HepG2 (cell line): ENCODE results near the gene ZNF385B. TPM values are rescaled to one million over a fixed set of nuclear protein-coding genes. Genes with fewer than 3 reads are reported as not detected.

ENCODE experiments used
- ATAC-seq: fragments of 200-7000 bp; cut with Tn5 transposase; 3 replicates; pipeline ENCODE4 v1.9.1; 2020; ENCODE audit warnings: mild to moderate bottlenecking, moderate library complexity
- BruUV-seq: library from RNA; stranded (reverse); fragments of 400-500 nt; replicated peaks from 2 replicates; lab custom pipeline; 2021; lab: Mats Ljungman, UMichigan
- CTCF ChIA-PET: fragments of 300-600 bp; formaldehyde crosslinking; extraction: SDS; loops from one replicate; lab custom pipeline; 2021; ENCODE audit warnings: low total read pairs, inconsistent platforms, low intra/inter-chr PET ratio; lab: Yijun Ruan, JAX
- POLR2A ChIA-PET: fragments of 350-600 bp; sonication (Branson Sonifier 250); formaldehyde crosslinking; loops from one replicate; lab custom pipeline; 2020; ENCODE audit warnings: antibody characterized with exemption, inconsistent platforms; lab: Yijun Ruan, JAX
- DNase-seq: peaks from one replicate; pipeline ENCODE4 v3.0.0-alpha.2; 2015; ENCODE audit warnings: low spot score
- FAIRE-seq: peaks from 3 replicates; lab custom pipeline; 2011; peaks lifted over from hg19 to GRCh38; lab: Jason Lieb, UNC
- H2AFZ ChIP-seq: one replicate; pipeline ENCODE4 v1.6.1; 2011; ENCODE audit warnings: low read length, inconsistent platforms
- H3K27ac ChIP-seq: fragments of 300-600 bp; 3 replicates; pipeline ENCODE4 v1.8.0; 2011; ENCODE audit warnings: mixed run types, mild to moderate bottlenecking, mixed read lengths, low read length, inconsistent platforms; ENCODE audit not compliant: insufficient read depth; ENCODE audit errors: extremely low read length
- H3K27me3 ChIP-seq, 2 experiments: fragments of 200-600 bp in 1 of 2; 2 replicates in 1 of 2; 3 replicates in 1 of 2; pipeline versions ENCODE4 v1.6.0 to v1.8.0; 2011; ENCODE audit warnings: low read length in 2 of 2, mild to moderate bottlenecking in 2 of 2, moderate library complexity in 2 of 2, inconsistent platforms in 1 of 2; ENCODE audit not compliant: insufficient read depth in 2 of 2, control insufficient read depth in 1 of 2
- H3K36me3 ChIP-seq, 2 experiments: fragments of 200-600 bp in 1 of 2; replicated peaks in 1 of 2; 2 replicates in 1 of 2; 3 replicates in 1 of 2; pipeline versions ENCODE4 v1.5.1 to v1.8.0; 2011; ENCODE audit warnings: low read length in 2 of 2, inconsistent platforms in 1 of 2; ENCODE audit not compliant: insufficient read depth in 2 of 2, control insufficient read depth in 1 of 2
- H3K4me1 ChIP-seq: 2 replicates; pipeline ENCODE4 v1.5.1; 2012; ENCODE audit warnings: low read length, inconsistent platforms; ENCODE audit not compliant: insufficient read depth
- H3K4me2 ChIP-seq: 2 replicates; pipeline ENCODE4 v1.6.0; 2011; ENCODE audit warnings: low read depth, low read length, inconsistent platforms
- H3K4me3 ChIP-seq, 3 experiments: fragments of 200-600 bp in 1 of 3; sonication (generic), shearing (Covaris generic) in 1 of 3; replicated peaks in 1 of 3; 2 replicates each; pipeline ENCODE4 v1.5.1; 2011 to 2016; ENCODE audit warnings: low read length in 3 of 3, inconsistent platforms in 2 of 3, low read depth in 2 of 3, mild to moderate bottlenecking in 2 of 3, control low read depth in 1 of 3, mixed read lengths in 1 of 3; ENCODE audit not compliant: insufficient read depth in 1 of 3
- H3K79me2 ChIP-seq: one replicate; pipeline ENCODE4 v1.6.1; 2011; ENCODE audit warnings: low read length, inconsistent platforms; ENCODE audit not compliant: insufficient read depth
- H3K9ac ChIP-seq: 2 replicates; pipeline ENCODE4 v1.6.0; 2011; ENCODE audit warnings: mild to moderate bottlenecking, low read depth, low read length, inconsistent platforms; ENCODE audit not compliant: insufficient read depth
- H3K9me3 ChIP-seq: 2 replicates; pipeline ENCODE4 v1.5.1; 2012; ENCODE audit warnings: mild to moderate bottlenecking, low read length
- H4K20me1 ChIP-seq: 2 replicates; pipeline ENCODE4 v1.6.0; 2011; ENCODE audit warnings: inconsistent platforms, mild to moderate bottlenecking, low read length, moderate library complexity; ENCODE audit not compliant: insufficient read depth
- MXD3 ChIP-seq: IDR thresholded peaks from 2 replicates; pipeline ENCODE4 v1.6.1; 2016; ENCODE audit warnings: mild to moderate bottlenecking, missing biosample characterization, missing genetic modification reagents
- RARG ChIP-seq: sonication (generic); formaldehyde crosslinking; IDR thresholded peaks from 2 replicates; pipeline ENCODE4 v1.4.0; 2020; ENCODE audit warnings: low read depth, mild to moderate bottlenecking, missing genetic modification reagents
- ZNF563 ChIP-seq: sonication (generic); formaldehyde crosslinking; IDR thresholded peaks from 2 replicates; pipeline ENCODE4 v1.8.0; 2022; ENCODE audit warnings: mild to moderate bottlenecking, moderate library complexity, missing genetic modification reagents
- ZNF7 ChIP-seq: IDR thresholded peaks from 2 replicates; pipeline ENCODE4 v1.6.1; 2016; ENCODE audit warnings: missing biosample characterization, missing genetic modification reagents
- ZNF850 ChIP-seq: sonication (generic); formaldehyde crosslinking; conservative IDR thresholded peaks from 2 replicates; pipeline ENCODE4 v1.9.0; 2021; ENCODE audit warnings: mild to moderate bottlenecking, missing genetic modification reagents
- ZNF891 ChIP-seq: sonication (generic); formaldehyde crosslinking; IDR thresholded peaks from 2 replicates; pipeline ENCODE4 v1.5.0; 2020; ENCODE audit warnings: mild to moderate bottlenecking, missing genetic modification reagents
- WGBS: methylation state at CpG from one replicate; pipeline ENCODE4 v1.1.6; 2017; ENCODE audit warnings: low lambda C conversion rate; 5-methylcytosine and 5-hydroxymethylcytosine counted together
- in situ Hi-C: cut with HindIII; loops from 2 replicates; pipeline ENCODE4 v1.10.0; 2017; ENCODE audit warnings: low pct_unique_long_range_greater_than_20kb; ENCODE audit not compliant: extremely low pct_ligation_motif_present
- intact Hi-C: fragments of 100-400 bp; cut with micrococcal nuclease; formaldehyde crosslinking; loops from one replicate; pipeline ENCODE4 v1.10.0; 2022; ENCODE audit not compliant: unreplicated experiment
- polyA plus RNA-seq, 8 experiments: library from polyadenylated mRNA; depleted of rRNA in 3 of 8; stranded (reverse) in 7 of 8; unstranded in 1 of 8; fragments of >200 nt; fragmentation: Illumina TruSeq in 4 of 8; extraction: Trizol in 4 of 8; gene quantifications; 2 replicates each; pipeline versions ENCODE4 v1.2.1 to v1.2.3, GENCODE V29; 2011 to 2016; ENCODE audit warnings: low read depth in 4 of 8, missing spikeins in 1 of 8, mixed read lengths in 1 of 8; ENCODE audit not compliant: insufficient read depth in 1 of 8
- total RNA-seq, 5 experiments: library from RNA; depleted of rRNA; stranded (reverse); fragments of >200 nt; fragmentation: Illumina TruSeq; extraction: Trizol; gene quantifications; 2 replicates each; pipeline ENCODE4 v1.2.3, GENCODE V29; 2016; ENCODE audit warnings: low read depth in 1 of 5
- TF ChIP-seq, protein P1 (sequence below): sonication (generic); formaldehyde crosslinking; IDR thresholded peaks from 2 replicates; pipeline ENCODE4 v1.4.0; 2020; ENCODE audit warnings: missing genetic modification reagents

Gene ZNF385B
- total and polyA plus RNA-seq, 2 of the 13 experiments (the other 11 are each of a cell fraction or from before 2014, with no cell fraction given), result 3.3 to 6.7 TPM

DNA sequence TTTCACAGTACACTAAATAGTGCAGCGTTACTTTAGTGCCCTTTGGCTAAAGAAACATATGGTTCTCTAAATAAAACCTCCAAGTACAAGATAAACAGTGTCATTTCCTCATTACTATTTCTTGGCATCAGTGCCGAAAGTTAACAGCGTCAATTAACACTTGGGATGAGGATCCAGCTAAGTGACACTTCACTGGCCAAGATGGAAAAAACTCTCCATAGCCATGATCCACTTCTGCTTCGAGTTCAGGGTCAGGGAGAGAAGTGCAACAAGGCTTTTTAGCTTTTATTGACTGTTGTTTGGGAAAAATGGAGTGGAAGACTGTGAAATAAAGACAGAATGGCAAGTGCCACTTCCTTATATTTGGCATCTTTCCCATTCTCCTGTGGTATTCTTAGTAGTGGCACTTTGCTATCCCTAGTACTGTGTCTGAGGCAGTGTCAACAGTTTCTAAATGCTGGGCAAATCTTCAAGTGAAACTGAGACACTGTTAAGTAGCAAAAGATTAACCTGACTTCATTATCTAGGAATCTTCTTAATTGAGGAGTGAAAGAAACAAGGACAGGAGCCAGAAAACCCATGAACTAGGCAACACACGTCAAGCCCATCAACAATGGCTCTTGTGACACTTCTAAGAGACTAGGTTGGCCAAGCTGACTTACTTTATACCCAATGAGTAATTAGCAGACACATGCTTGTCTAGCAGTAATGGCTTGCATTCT, 374.2 kb downstream of the ZNF385B start (continued):
- TF ChIP-seq, protein P1, sequence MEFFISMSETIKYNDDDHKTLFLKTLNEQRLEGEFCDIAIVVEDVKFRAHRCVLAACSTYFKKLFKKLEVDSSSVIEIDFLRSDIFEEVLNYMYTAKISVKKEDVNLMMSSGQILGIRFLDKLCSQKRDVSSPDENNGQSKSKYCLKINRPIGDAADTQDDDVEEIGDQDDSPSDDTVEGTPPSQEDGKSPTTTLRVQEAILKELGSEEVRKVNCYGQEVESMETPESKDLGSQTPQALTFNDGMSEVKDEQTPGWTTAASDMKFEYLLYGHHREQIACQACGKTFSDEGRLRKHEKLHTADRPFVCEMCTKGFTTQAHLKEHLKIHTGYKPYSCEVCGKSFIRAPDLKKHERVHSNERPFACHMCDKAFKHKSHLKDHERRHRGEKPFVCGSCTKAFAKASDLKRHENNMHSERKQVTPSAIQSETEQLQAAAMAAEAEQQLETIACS (CRISPR knock-in tag), result no peak
- no peak for TF ChIP-seq RARG (CRISPR knock-in tag)

- DNase-seq (no peak), FAIRE-seq (no peak), ATAC-seq (no peak)
- H3K79me2 ChIP-seq, result no peaks in the 10 kb centered on the region
- H3K9me3 ChIP-seq, result no peaks in the 10 kb centered on the region
- BruUV-seq, result no TSS peak
- TF ChIP-seq ZNF7 (CRISPR knock-in tag) (no peak), ZNF891 (CRISPR knock-in tag) (no peak), ZNF850 (CRISPR knock-in tag) (no peak), MXD3 (CRISPR knock-in tag) (no peak), ZNF563 (CRISPR knock-in tag) (no peak)
- H4K20me1 ChIP-seq, result no peaks in the 10 kb centered on the region
- H3K4me1 ChIP-seq, result no peaks in the 10 kb centered on the region
- H3K27ac ChIP-seq, result no peak overlapping the region
- no peaks in the 10 kb centered on the region for H3K27me3 ChIP-seq
- H3K9ac ChIP-seq, result no peak overlapping the region
- ChIA-PET CTCF (no interaction called here), POLR2A (no interaction called here)
- intact Hi-C loops, result no loop called here
- WGBS, result 78% methylated on average over 6 of the region's 6 CpGs
- in situ Hi-C loops, result no loop called here
- no peak overlapping the region for H2AFZ ChIP-seq
- H3K4me2 ChIP-seq, result no peak overlapping the region
- H3K36me3 ChIP-seq, result no peaks in the 10 kb centered on the region
- H3K4me3 ChIP-seq, result no peak overlapping the region
These were observed 378.3 kb downstream of the ZNF385B start for GRCh38 chr2:179483131-179483530.
